Dermis microvascular lymphatic vessel endothelial cell (primary cell): ENCODE measurements around the gene CAMSAP1. TPM values are rescaled to one million over a fixed set of nuclear protein-coding genes. Genes with fewer than 3 reads are reported as not detected.
"Not testable (repeated sequence)": the region's sequence is repeated elsewhere in the genome, so short reads cannot be mapped to it uniquely, and the experiment has no call there.

Experiments used
- DNase-seq, 2 donors: peaks; one replicate each; pipeline versions ENCODE4 v3.0.0 to v3.0.0-alpha.2; 2010; ENCODE audit warnings: low read depth in 2 of 2
- total RNA-seq: library from RNA; depleted of rRNA; stranded (reverse); fragments of >200 nt; gene quantifications from 2 replicates; pipeline ENCODE4 v1.2.1, GENCODE V29; 2014

CAMSAP1 gene
- total RNA-seq, 1 donor from 2014 or later, result 11.9 TPM

GRCh38 chr9:135898634-135899407, 8.5 kb downstream of the CAMSAP1 start:
- no peak for DNase-seq

- no peak for DNase-seq
Observed at GRCh38 chr9:135896626-135897025, 10.7 kb downstream of the CAMSAP1 start.

DNA sequence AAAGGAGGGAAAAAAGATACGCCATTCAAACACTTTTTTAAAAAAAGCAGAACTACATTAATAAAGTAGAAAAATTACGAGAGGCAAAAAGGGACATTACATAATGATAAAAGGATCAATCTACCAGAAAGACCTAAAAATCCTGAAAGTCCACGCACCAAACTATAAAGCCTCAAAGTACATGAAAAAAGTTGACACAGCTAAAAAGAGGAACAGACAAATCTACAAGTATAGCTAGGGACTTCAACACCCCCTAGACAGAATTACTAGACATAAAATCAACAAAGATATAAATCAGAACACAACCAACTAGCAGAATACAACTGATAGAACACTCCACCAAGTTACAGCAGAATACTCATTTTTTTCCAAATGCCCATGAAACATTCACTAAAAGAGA, 11.1 kb downstream of the CAMSAP1 start:
- no peak for DNase-seq

DNA sequence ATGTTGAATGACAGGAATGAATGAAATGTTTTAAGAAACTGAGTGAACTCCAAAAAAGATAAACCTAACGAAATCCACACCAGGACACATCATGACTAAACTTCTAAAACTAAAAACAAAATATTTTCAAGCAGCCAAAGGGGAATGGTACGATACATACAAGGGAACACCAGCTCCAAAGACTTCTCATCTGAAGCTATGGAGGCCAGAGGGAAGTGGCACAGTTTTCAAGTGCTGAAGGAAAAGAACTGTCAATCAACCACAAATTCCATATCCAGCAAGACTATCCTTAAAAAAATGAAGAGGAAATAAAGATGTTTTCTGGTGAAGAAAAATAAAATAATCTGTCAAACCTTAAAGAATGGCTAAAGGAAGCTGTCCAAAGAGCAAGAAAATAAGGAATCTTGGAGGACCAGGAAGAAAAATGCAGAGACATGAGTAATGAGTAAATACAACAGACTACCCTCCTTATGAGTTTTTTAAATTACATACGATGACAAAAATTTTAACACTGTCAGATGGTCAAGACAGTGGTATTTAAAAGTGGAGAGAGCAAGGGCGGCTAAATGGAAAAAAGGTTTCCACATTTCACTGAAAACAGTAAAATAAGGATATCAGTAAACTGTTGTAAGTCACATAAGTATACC, 12.0 kb downstream of the CAMSAP1 start:
- no peak for DNase-seq

DNA sequence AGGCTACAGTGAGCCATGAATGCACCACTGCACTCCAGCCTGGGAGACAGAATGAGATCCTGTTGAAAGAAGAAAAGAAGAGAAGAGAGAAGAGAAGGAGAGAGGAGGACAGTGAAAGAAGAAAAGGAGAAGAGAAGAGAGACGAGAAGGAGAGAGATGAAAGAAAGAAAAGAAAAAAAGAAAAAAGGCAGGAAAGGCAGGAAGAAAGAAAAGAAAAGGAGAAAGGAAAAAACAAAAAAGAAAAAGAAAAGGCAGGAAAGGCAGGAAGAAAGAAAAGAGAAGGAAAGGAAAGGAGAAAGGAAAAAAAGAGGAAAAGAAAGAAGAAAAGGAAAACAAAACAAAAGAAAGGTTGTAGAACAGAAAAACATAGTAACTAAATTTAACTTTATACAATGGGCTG, 14.2 kb downstream of the CAMSAP1 start:
- no peak for DNase-seq

DNA sequence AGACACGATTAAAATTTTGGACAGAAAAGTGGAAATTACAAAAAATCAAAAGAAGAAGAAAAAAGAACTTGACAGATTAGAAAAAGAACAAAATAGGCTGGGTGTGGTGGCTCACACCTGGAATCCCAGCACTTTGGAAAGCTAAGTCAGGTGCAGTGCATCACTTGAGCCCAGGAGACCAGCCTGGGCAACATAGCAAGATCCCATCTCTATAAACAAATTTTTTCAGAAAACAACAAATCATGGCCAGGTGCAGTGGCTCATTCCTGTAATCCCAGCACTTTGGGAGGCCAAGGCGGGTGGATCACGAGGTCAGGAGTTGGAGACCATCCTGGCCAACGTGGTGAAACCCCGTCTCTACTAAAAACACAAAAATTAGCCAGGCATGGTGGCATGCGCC, 15.0 kb downstream of the CAMSAP1 start:
- DNase-seq, result not testable (repeated sequence)

GRCh38 chr9:135891027-135891631, 16.2 kb downstream of the CAMSAP1 start:
- DNase-seq, result no peak

- no peak for DNase-seq
Observed at GRCh38 chr9:135890190-135891026, 16.9 kb downstream of the CAMSAP1 start.

DNA sequence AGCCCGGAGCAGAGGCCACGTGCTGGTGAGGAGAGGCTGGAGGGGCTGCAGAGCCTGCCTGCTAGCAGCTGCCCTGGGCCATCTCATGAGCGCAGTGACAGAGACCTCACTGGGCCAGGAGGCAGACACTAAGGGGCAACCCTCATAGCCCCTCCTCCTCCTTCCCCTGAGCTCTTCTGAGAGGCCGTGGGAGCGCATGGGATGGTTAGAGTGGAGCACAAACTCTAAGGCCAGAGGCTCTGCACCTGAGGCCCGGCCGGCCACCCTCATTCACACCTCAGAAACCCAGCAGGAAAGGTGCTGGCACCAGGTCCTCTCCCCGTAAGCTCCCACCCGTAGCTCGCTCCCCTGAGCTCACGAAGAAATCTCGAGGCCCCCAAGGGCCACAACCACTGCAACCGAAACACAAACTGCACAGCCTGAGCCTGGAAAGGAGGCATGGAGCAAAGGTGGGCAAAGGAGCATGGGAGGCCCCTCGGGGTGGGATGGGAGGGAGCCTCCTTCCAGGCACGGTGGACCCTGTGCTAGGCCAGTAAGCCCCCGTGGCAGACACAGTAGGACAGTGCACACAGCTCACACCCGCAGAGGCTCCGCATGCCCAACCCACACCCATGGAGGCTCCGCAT, 17.7 kb downstream of the CAMSAP1 start:
- DNase-seq, result no peak

DNA sequence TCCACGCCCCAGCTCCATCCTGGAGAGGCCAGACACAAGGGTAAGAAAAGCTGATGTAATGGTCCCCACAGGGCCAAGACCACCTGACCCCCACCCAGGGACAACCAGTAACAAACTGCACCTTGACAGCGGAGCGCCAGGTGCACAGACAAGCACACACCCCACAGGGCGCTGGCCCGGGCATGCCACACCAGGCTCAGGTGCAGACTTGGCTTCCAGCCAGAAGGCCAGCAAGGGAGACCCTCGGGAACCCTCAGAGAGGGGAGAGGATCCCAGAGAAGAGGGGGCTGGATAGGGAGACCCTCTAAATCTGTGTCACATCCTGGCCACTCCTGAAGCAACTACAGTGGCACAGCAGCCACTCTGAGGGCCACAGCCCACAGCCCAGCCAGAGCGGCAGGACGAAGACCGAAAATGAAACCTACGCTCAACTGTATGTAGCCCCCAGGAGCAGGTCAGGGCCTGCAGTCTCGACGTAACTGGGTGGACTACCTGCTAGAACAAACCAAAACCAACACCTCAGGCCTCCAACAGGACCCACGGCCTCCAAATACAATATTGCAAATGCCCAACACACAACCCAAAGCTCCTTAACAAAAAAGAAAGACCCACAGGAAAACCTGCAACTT, 18.5 kb downstream of the CAMSAP1 start:
- no peak for DNase-seq

- no peak for DNase-seq
Observed at GRCh38 chr9:135888126-135888765, 19.1 kb downstream of the CAMSAP1 start.

GRCh38 chr9:135887585-135888050, 19.7 kb downstream of the CAMSAP1 start:
- DNase-seq, result no peak

DNA sequence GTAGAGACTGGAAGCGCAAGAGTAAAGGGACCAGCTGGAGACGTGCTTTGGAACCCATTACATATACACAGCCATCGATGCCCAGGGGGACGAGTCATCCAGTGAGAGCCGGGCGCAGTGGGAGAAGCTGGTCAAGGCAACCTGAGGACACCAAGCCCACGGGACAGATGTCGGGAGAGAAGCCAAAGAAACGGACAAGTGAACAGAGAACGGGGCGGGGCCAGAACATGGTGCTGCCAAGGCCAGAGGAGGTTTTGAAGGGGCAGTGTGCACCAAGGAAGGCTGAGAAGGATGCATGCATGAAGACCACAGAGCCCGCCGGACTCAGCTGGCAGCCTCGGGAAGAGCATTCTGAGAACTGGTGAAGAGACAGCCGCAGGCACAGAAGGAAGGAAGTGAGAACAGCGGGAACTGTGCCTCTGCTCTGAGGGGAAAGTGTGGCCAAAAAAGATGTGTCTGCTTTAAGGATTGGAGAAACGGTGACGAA, 20.3 kb downstream of the CAMSAP1 start:
- DNase-seq, result no peak

GRCh38 chr9:135886147-135886981, 21.0 kb downstream of the CAMSAP1 start:
- no peak for DNase-seq

- DNase-seq, result no peak
Observed at GRCh38 chr9:135885100-135885853, 22.1 kb downstream of the CAMSAP1 start.

DNA sequence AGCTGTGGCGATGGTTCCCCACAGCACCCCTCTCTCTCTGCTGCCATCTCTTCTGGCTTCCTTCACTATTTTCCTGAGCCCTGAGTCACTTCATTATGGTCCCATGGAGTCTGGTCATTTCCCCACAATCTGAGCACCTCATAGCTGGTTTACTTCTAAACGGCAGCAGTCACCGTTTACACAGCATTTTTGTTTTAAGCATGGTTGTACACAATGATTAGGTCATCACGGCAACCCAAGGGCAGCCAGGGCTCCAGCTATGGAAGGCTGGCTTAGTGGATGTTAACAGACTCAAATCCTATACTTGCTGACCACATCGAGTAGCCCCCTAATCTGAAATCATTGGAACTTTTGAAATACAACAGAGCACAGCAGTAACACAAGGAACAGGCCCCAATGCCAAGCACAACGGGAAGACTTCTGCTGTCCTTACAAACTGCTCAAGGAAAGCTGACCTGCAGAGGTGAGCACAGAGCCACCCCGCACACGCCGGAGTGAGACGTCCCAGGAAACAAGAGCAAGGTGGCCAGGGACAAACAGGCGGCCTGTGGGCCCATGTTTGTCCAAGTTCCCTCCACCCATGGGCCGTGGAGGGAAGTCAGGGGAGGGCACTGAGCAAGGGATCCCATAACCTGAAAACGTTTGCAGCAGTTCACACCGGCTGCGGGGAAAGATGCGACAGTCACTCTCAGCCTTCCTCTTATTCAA, 22.9 kb downstream of the CAMSAP1 start:
- DNase-seq, result no peak

DNA sequence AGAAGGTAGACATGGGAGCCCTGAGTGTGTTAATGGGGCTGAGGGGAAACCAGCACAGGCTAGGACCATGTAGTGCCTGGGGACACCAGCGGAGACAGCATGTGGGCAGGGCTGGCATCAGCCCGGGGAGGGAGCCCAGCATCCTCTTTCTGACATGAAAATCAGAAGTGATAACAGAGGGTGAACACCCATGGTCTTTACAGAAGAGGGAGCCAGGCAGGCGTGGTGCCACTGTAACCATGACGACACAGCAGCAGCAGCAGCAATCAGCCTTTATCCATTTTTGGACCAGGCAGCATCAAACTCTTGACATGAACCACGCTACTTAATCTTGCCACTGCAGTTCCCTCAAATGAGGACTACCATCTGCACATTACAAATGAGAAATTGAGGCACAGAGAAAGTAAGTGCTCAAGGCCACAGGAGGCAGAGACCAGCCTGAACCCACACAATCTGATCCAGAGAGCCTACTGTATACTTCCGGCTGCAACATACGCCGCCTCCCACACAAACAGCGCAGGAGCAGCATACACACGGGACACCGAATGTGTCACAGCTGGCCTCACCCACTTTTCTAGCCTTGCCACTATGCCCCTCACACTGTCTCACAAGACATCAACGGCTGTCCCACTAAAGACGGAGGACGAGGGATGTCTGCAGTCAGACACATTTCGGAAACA, 23.8 kb downstream of the CAMSAP1 start:
- no peak for DNase-seq
